Stimulated activated CD8-positive, alpha-beta memory T cell treated with anti-CD3 and anti-CD28 coated beads, Interleukin-12 subunit alpha, Interleukin-12 subunit beta, amount 100 ng/mL, for 1 hour (primary cell): ENCODE results near the gene FAM83E.
"Not testable (repeated sequence)": the region's sequence is repeated elsewhere in the genome, so short reads cannot be mapped to it uniquely, and the experiment has no call there.

Experiments used
- DNase-seq: peaks from one replicate; pipeline ENCODE4 v3.0.0-alpha.2; 2020; ENCODE audit warnings: low read depth

FAM83E gene

GRCh38 chr19:48614436-48615230, at the start of gene FAM83E:
TSS of gene FAM83E (minus strand) at chr19:48615076. CDS start at chr19:48613372, 1,704 bp downstream.
- no peak for DNase-seq

- DNase-seq = no peak
Observed at GRCh38 chr19:48664476-48664875, 49.6 kb upstream of the FAM83E start.

- no peak for DNase-seq
Observed at GRCh38 chr19:48663667-48664066, 48.8 kb upstream of the FAM83E start.

GRCh38 chr19:48661711-48662090, 46.8 kb upstream of the FAM83E start:
- no peak for DNase-seq

- DNase-seq = peak; percentile 62
Observed at GRCh38 chr19:48660852-48661710, 46.2 kb upstream of the FAM83E start.

- DNase-seq = no peak
Observed at GRCh38 chr19:48659768-48660167, 44.9 kb upstream of the FAM83E start.

- no peak for DNase-seq
Observed at GRCh38 chr19:48658483-48658882, 43.6 kb upstream of the FAM83E start.

GRCh38 chr19:48657828-48658227, 43.0 kb upstream of the FAM83E start:
- DNase-seq = not testable (repeated sequence)

- DNase-seq = no peak
Observed at GRCh38 chr19:48656840-48657474, 42.1 kb upstream of the FAM83E start.

- DNase-seq = no peak
Observed at GRCh38 chr19:48654299-48655059, 39.6 kb upstream of the FAM83E start.

- DNase-seq = no peak
Observed at GRCh38 chr19:48651683-48652048, 36.8 kb upstream of the FAM83E start.

GRCh38 chr19:48650974-48651682, 36.3 kb upstream of the FAM83E start:
- DNase-seq = no peak

GRCh38 chr19:48648134-48648533, 33.3 kb upstream of the FAM83E start:
- no peak for DNase-seq

- no peak for DNase-seq
Observed at GRCh38 chr19:48646722-48647216, 31.9 kb upstream of the FAM83E start.

GRCh38 chr19:48646001-48646721, 31.3 kb upstream of the FAM83E start, which contains the start of gene CA11:
TSS of gene CA11 (minus strand) at chr19:48646187. CDS start at chr19:48645632, 555 bp downstream.
- DNase-seq = peak; percentile 81

GRCh38 chr19:48645620-48646000, 30.7 kb upstream of the FAM83E start:
- no peak for DNase-seq

GRCh38 chr19:48644839-48645619, 30.2 kb upstream of the FAM83E start:
- DNase-seq = peak; percentile 59

- DNase-seq = no peak
Observed at GRCh38 chr19:48644355-48644754, 29.5 kb upstream of the FAM83E start.

- no peak for DNase-seq
Observed at GRCh38 chr19:48642862-48643261, 28.0 kb upstream of the FAM83E start.

- no peak for DNase-seq
Observed at GRCh38 chr19:48641850-48642249, 27.0 kb upstream of the FAM83E start.
